IMR-90 (cell line): ENCODE measurements around the gene ACVR1. TPM values are rescaled to one million over a fixed set of nuclear protein-coding genes. Genes with fewer than 3 reads are reported as not detected.

Source experiments
- ATAC-seq: fragments of 200-7000 bp; cut with Tn5 transposase; 2 replicates; pipeline ENCODE4 v1.9.1; 2020; ENCODE audit warnings: low read depth, mild to moderate bottlenecking, moderate library complexity
- BruUV-seq: library from RNA; stranded (reverse); fragments of 400-500 nt; replicated peaks from 2 replicates; lab custom pipeline; 2021; lab: Mats Ljungman, UMichigan
- CTCF ChIA-PET: fragments of 300-600 bp; formaldehyde crosslinking; extraction: SDS; loops from one replicate; lab custom pipeline; 2021; ENCODE audit warnings: antibody characterized with exemption; lab: Yijun Ruan, JAX
- POLR2A ChIA-PET: fragments of 300-600 bp; sonication (Branson Sonifier 250); formaldehyde crosslinking; loops from one replicate; lab custom pipeline; 2022; ENCODE audit warnings: antibody characterized with exemption; ENCODE audit not compliant: unreplicated experiment; lab: Charles Lee
- DNase-seq: peaks from one replicate; pipeline ENCODE4 v3.0.0; 2013
- H2AFZ ChIP-seq: replicated peaks from 2 replicates; pipeline ENCODE3; 2013; ENCODE audit warnings: low read length, mild to moderate bottlenecking; ENCODE audit not compliant: poor library complexity
- H2AK5ac ChIP-seq: 2 replicates; pipeline ENCODE4 v1.6.1; 2013; ENCODE audit warnings: low read depth, low read length, inconsistent platforms
- H2AK9ac ChIP-seq: replicated peaks from 2 replicates; pipeline ENCODE3; 2013; ENCODE audit warnings: mild to moderate bottlenecking, low read depth, low read length, moderate library complexity; ENCODE audit not compliant: poor library complexity
- H2BK120ac ChIP-seq: 2 replicates; pipeline ENCODE4 v1.6.1; 2013; ENCODE audit warnings: low read depth, low read length, inconsistent platforms
- H2BK15ac ChIP-seq: 3 replicates; pipeline ENCODE4 v1.6.1; 2013; ENCODE audit warnings: low read depth, low read length, inconsistent platforms
- H2BK20ac ChIP-seq: 2 replicates; pipeline ENCODE4 v1.6.1; 2013; ENCODE audit warnings: low read depth, mild to moderate bottlenecking, inconsistent platforms, low read length, moderate library complexity
- H2BK5ac ChIP-seq: 2 replicates; pipeline ENCODE4 v1.6.1; 2013; ENCODE audit warnings: mild to moderate bottlenecking, low read depth, low read length, inconsistent platforms; ENCODE audit not compliant: poor library complexity, severe bottlenecking
- H3K14ac ChIP-seq: replicated peaks from 2 replicates; pipeline ENCODE4 v1.6.1; 2013; ENCODE audit warnings: low read depth, low read length, inconsistent platforms
- H3K18ac ChIP-seq: 2 replicates; pipeline ENCODE4 v1.6.1; 2013; ENCODE audit warnings: low read depth, low read length, control low read depth
- H3K23ac ChIP-seq: 2 replicates; pipeline ENCODE4 v1.6.1; 2013; ENCODE audit warnings: low read depth, low read length, inconsistent platforms
- H3K27ac ChIP-seq: 2 replicates; pipeline ENCODE4 v1.5.1; 2013; ENCODE audit warnings: mild to moderate bottlenecking, control low read depth, low read length; ENCODE audit not compliant: insufficient read depth
- H3K27me3 ChIP-seq: 2 replicates; pipeline ENCODE4 v1.6.1; 2013; ENCODE audit warnings: low read length; ENCODE audit not compliant: control insufficient read depth, insufficient read depth
- H3K36me3 ChIP-seq: 2 replicates; pipeline ENCODE4 v1.6.1; 2013; ENCODE audit warnings: low read length, mixed read lengths; ENCODE audit not compliant: control insufficient read depth, insufficient read depth
- H3K4ac ChIP-seq: 2 replicates; pipeline ENCODE4 v1.6.1; 2013; ENCODE audit warnings: low read depth, low read length, inconsistent platforms
- H3K4me1 ChIP-seq: 2 replicates; pipeline ENCODE4 v1.6.1; 2013; ENCODE audit warnings: low read length, mixed read lengths; ENCODE audit not compliant: control insufficient read depth, insufficient read depth
- H3K4me2 ChIP-seq: 2 replicates; pipeline ENCODE4 v1.6.1; 2013; ENCODE audit warnings: low read depth, mild to moderate bottlenecking, control low read depth, low read length, moderate library complexity
- H3K4me3 ChIP-seq: 2 replicates; pipeline ENCODE4 v1.5.1; 2013; ENCODE audit warnings: low read depth, mild to moderate bottlenecking, control low read depth, low read length, moderate library complexity; ENCODE audit not compliant: insufficient read depth
- H3K56ac ChIP-seq: 2 replicates; pipeline ENCODE4 v1.6.1; 2013; ENCODE audit warnings: low read length, inconsistent platforms; ENCODE audit not compliant: insufficient read depth; ENCODE audit errors: extremely low read depth
- H3K79me1 ChIP-seq, 2 experiments: 2 replicates each; pipeline ENCODE4 v1.6.1; 2013; ENCODE audit warnings: low read length in 2 of 2, inconsistent platforms in 1 of 2, low read depth in 1 of 2
- H3K9ac ChIP-seq: 2 replicates; pipeline ENCODE4 v1.6.1; 2013; ENCODE audit warnings: low read depth, low read length, control low read depth
- H3K9me1 ChIP-seq: 2 replicates; pipeline ENCODE4 v1.6.1; 2013; ENCODE audit warnings: low read length, inconsistent platforms; ENCODE audit not compliant: insufficient read depth
- H3K9me3 ChIP-seq: 2 replicates; pipeline ENCODE4 v1.6.1; 2013; ENCODE audit warnings: low read length; ENCODE audit not compliant: control insufficient read depth, insufficient read depth
- H4K20me1 ChIP-seq: 2 replicates; pipeline ENCODE4 v1.6.1; 2013; ENCODE audit warnings: low read length, inconsistent platforms; ENCODE audit not compliant: insufficient read depth
- H4K5ac ChIP-seq: 2 replicates; pipeline ENCODE4 v1.6.1; 2013; ENCODE audit warnings: mild to moderate bottlenecking, low read depth, low read length, control low read depth
- H4K8ac ChIP-seq, 2 experiments: 2 replicates each; pipeline ENCODE4 v1.6.1; 2013; ENCODE audit warnings: low read depth in 2 of 2, low read length in 2 of 2, control low read depth in 1 of 2, inconsistent platforms in 1 of 2
- H4K91ac ChIP-seq: 2 replicates; pipeline ENCODE4 v1.6.1; 2013; ENCODE audit warnings: low read depth, low read length, inconsistent platforms; ENCODE audit not compliant: insufficient read depth
- CEBPB ChIP-seq: IDR thresholded peaks from 2 replicates; pipeline ENCODE4 v1.6.1; 2012; ENCODE audit warnings: low read depth, low read length, improper control_type of control experiment
- CHD1 ChIP-seq: IDR thresholded peaks from 2 replicates; pipeline ENCODE4 v1.6.1; 2012; ENCODE audit warnings: low read depth, low read length, improper control_type of control experiment
- FOS ChIP-seq: fragments of 150-350 bp; IDR thresholded peaks from 2 replicates; pipeline ENCODE4 v1.6.1; 2016; ENCODE audit warnings: low read depth, low read length
- MAFK ChIP-seq: IDR thresholded peaks from 2 replicates; pipeline ENCODE4 v1.6.1; 2012; ENCODE audit warnings: low read depth, low read length, improper control_type of control experiment
- MXI1 ChIP-seq: IDR thresholded peaks from 2 replicates; pipeline ENCODE4 v1.6.1; 2012; ENCODE audit warnings: low read depth, mild to moderate bottlenecking, low read length, moderate library complexity, borderline replicate concordance
- NFE2L2 ChIP-seq: fragments of 150-350 bp; IDR thresholded peaks from 2 replicates; pipeline ENCODE4 v1.6.1; 2016; ENCODE audit warnings: low read depth, mild to moderate bottlenecking, low read length
- RAD21 ChIP-seq: IDR thresholded peaks from 2 replicates; pipeline ENCODE4 v1.6.1; 2012; ENCODE audit warnings: low read length, improper control_type of control experiment
- RCOR1 ChIP-seq: IDR thresholded peaks from 2 replicates; pipeline ENCODE4 v1.6.1; 2012; ENCODE audit warnings: mild to moderate bottlenecking, low read length, improper control_type of control experiment; ENCODE audit not compliant: insufficient replicate concordance
- SMC3 ChIP-seq: fragments of 150-350 bp; IDR thresholded peaks from 2 replicates; pipeline ENCODE4 v1.6.1; 2016; ENCODE audit warnings: low read depth, mild to moderate bottlenecking, antibody characterized with exemption, low read length, moderate library complexity
- WGBS, 2 experiments: methylation state at CpG; one replicate each; pipeline versions ENCODE4 v1.1.5 to v1.1.7; 2013; ENCODE audit warnings: missing lambda C conversion rate in 2 of 2; ENCODE audit not compliant: insufficient read length in 1 of 2; ENCODE audit errors: extremely low coverage in 2 of 2; 5-methylcytosine and 5-hydroxymethylcytosine counted together
- dilution Hi-C: fragments of 300-500 bp; cut with HindIII; formaldehyde crosslinking; loops from one replicate; pipeline ENCODE4 v1.14.3; 2018; ENCODE audit warnings: low sequenced_read_pairs; ENCODE audit not compliant: unreplicated experiment
- in situ Hi-C: fragments of 300-500 bp; cut with MboI; formaldehyde crosslinking; loops from 3 replicates; pipeline ENCODE4 v1.14.3; 2019; ENCODE audit warnings: low sequenced_read_pairs, inconsistent platforms, mixed read lengths
- intact Hi-C: fragments of 100-400 bp; cut with micrococcal nuclease; formaldehyde crosslinking; loops from 2 replicates; pipeline ENCODE4 v1.10.0; 2022
- polyA plus RNA-seq, 3 experiments: library from polyadenylated mRNA; depleted of rRNA; stranded (reverse); fragments of >200 nt; gene quantifications; 2 replicates each; pipeline ENCODE4 v1.2.3, GENCODE V29; 2012; ENCODE audit warnings: low replicate concordance in 1 of 3
- total RNA-seq: library from RNA; depleted of rRNA; stranded (reverse); fragments of >200 nt; gene quantifications from 2 replicates; pipeline ENCODE4 v1.2.3, GENCODE V29; 2012
- TF ChIP-seq, protein P1 (sequence below): fragments of 150-350 bp; IDR thresholded peaks from 2 replicates; pipeline ENCODE4 v1.6.1; 2016; ENCODE audit warnings: low read depth, mild to moderate bottlenecking, low read length, moderate library complexity, borderline replicate concordance

Gene ACVR1
- total and polyA plus RNA-seq, 2 of the 4 experiments (the other 2 are of a cell fraction) = 21.1 to 40.8 TPM

DNA sequence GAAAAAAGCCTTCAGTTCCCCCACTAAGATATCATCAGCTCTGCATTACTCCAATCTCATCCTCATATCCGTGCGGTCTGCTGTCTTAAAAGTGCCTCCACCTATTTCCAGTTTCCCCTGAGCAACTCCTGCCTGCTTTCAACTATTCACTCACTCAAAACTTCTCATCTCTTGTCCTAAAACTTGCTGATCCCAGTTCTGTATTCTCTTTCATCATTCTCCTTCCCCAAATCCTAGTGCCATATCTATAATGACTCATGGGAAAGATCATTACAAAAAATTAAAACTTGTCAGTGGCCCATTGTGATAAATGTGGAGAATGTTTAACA, 20.0 kb downstream of the ACVR1 start (continued):
- no peak for TF ChIP-seq RCOR1

DNA sequence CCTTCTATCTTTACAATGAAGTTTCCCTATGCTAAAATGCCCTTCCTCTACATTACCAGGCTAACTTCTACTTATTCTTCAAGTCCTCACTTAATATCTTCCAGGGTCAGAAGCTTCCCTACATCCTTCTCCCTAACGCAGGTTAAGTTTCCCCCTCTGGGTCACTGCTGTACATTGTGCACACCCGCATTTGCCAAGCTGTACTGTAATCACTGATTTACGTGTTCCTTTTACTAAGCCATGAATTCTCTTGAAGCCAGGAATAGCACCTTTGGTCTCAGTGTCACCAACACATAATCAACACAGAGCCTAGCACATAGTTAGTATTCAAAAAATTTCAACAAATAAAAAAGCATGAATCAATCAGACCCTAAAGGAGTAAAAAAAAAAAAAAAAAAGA, 22.3 kb downstream of the ACVR1 start:
- Histone ChIP-seq H3K14ac (no peak overlapping the region), H3K27ac (no peak overlapping the region), H3K36me3 (peaks cover 2% of the 10 kb centered on the region; the same call in 1 of the 2 replicates), H3K9me3 (no peaks in the 10 kb centered on the region), H2BK20ac (no peak overlapping the region), H4K20me1 (peaks cover 5% of the 10 kb centered on the region; the same call in 1 of the 2 replicates), H4K91ac (no peak overlapping the region), H3K23ac (no peak overlapping the region), H2AK9ac (no peak overlapping the region), H3K4me3 (no peak overlapping the region), H3K4ac (peak overlapping the region; percentile 50), H2BK5ac (no peak overlapping the region), H2BK120ac (no peak overlapping the region), H2BK15ac (no peak overlapping the region), H3K4me2 (no peak overlapping the region), H3K9ac (no peak overlapping the region), H3K18ac (no peak overlapping the region), H3K79me1 (peaks cover 19 to 74% of the 10 kb centered on the region in 2 experiments), H3K56ac (no peak overlapping the region), H3K9me1 (peaks cover 10% of the 10 kb centered on the region), H2AFZ (no peak overlapping the region), H4K8ac (no peak overlapping the region), H3K27me3 (no peaks in the 10 kb centered on the region), H3K4me1 (peaks cover 9% of the 10 kb centered on the region), H4K5ac (no peak overlapping the region), H2AK5ac (0 out of 2 replicates have a peak overlapping the region, but pooled peaks have one; percentile 5)
- in situ Hi-C loops (loop anchor here (25.0 kb wide), 1 partner anchor 1517 kb away; the partner anchor contains the start of gene NR4A2), dilution Hi-C loops (no loop called here), intact Hi-C loops (loop anchor here (2.0 to 10.0 kb wide), 2 partner anchors 15 to 609 kb away; no protein-coding TSS in a partner anchor)
- POLR2A ChIA-PET = no interaction called here
- TF ChIP-seq, protein P1, sequence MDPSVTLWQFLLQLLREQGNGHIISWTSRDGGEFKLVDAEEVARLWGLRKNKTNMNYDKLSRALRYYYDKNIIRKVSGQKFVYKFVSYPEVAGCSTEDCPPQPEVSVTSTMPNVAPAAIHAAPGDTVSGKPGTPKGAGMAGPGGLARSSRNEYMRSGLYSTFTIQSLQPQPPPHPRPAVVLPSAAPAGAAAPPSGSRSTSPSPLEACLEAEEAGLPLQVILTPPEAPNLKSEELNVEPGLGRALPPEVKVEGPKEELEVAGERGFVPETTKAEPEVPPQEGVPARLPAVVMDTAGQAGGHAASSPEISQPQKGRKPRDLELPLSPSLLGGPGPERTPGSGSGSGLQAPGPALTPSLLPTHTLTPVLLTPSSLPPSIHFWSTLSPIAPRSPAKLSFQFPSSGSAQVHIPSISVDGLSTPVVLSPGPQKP = no peak
- no peak for TF ChIP-seq NFE2L2
- TF ChIP-seq CEBPB = no peak
- no peak for TF ChIP-seq MAFK
- no peak for TF ChIP-seq FOS
- TF ChIP-seq RCOR1 = no peak
- TF ChIP-seq MXI1 = no peak
- no peak for TF ChIP-seq RAD21
- no peak for TF ChIP-seq CHD1
- TF ChIP-seq SMC3 = no peak
- no TSS peak for BruUV-seq
- DNase-seq = no peak
- no peak for ATAC-seq
- CTCF ChIA-PET = no interaction called here
- WGBS, 2 experiments = 79% methylated on average over 2 of the region's 3 CpGs; no CpG with 5 or more reads in 1 of the 2 experiments
